Measurements from ENCODE around the gene SCYGR6.
A peak's percentile ranks its signal among the peaks of the same experiment; 100 is the strongest.

The SCYGR6 gene

GRCh38 chr2:227696990-227697679, 27.4 kb downstream of the SCYGR6 start:
- Histone ChIP-seq H3K27ac (no peak overlapping the region), H3K4me1 (peaks cover 0 to 13% (median 10%) of the 10 kb centered on the region in 10 experiments; a peak in 14 of 20 replicates), H4K20me1 (no peaks in the 10 kb centered on the region), H3K4me2 (peak overlapping the region in 3 of 11 experiments; percentile 43 to 62 (median 59); a peak in 5 of 22 replicates), H3K27me3 (no peaks in the 10 kb centered on the region), H3K36me3 (no peaks in the 10 kb centered on the region), H3K9me3 (replicated peaks in 1 of 11) (peaks cover 0 to 1% (median 0%) of the 10 kb centered on the region in 11 experiments; a peak in 1 of 22 replicates), H3K9ac (no peak overlapping the region), H3K4me3 (no peak overlapping the region)
- no peak for TF ChIP-seq Cebpa-rat (IDR thresholded peaks at IDR 0.05)

GRCh38 chr2:227687189-227687588, 37.4 kb downstream of the SCYGR6 start:
- Histone ChIP-seq H3K9me3 (replicated peaks in 1 of 11) (no peaks in the 10 kb centered on the region), H3K4me3 (no peak overlapping the region), H3K4me1 (no peaks in the 10 kb centered on the region), H3K4me2 (no peak overlapping the region), H3K27ac (no peak overlapping the region), H3K27me3 (no peaks in the 10 kb centered on the region), H4K20me1 (no peaks in the 10 kb centered on the region), H3K36me3 (no peaks in the 10 kb centered on the region), H3K9ac (no peak overlapping the region)
- peak in 2 of 11 experiments; percentile 14 to 51; a peak in 2 of 22 replicates for TF ChIP-seq Cebpa-rat (IDR thresholded peaks at IDR 0.05)

GRCh38 chr2:227684258-227684657, 40.3 kb downstream of the SCYGR6 start:
- H3K9ac ChIP-seq: no peak overlapping the region
- no peaks in the 10 kb centered on the region for H3K36me3 ChIP-seq
- no peaks in the 10 kb centered on the region for H4K20me1 ChIP-seq
- no peaks in the 10 kb centered on the region for H3K4me1 ChIP-seq
- H3K4me2 ChIP-seq: no peak overlapping the region
- no peak for TF ChIP-seq Cebpa-rat (IDR thresholded peaks at IDR 0.05)
- no peaks in the 10 kb centered on the region for H3K27me3 ChIP-seq
- H3K9me3 ChIP-seq (replicated peaks in 1 of 11): no peaks in the 10 kb centered on the region
- no peak overlapping the region for H3K27ac ChIP-seq
- no peak overlapping the region for H3K4me3 ChIP-seq

- Histone ChIP-seq H3K4me3 (no peak overlapping the region), H3K9me3 (replicated peaks in 1 of 11) (peaks cover 0 to 5% (median 0%) of the 10 kb centered on the region in 11 experiments; a peak in 2 of 22 replicates), H3K9ac (no peak overlapping the region), H3K27ac (no peak overlapping the region), H3K4me2 (no peak overlapping the region), H4K20me1 (no peaks in the 10 kb centered on the region), H3K36me3 (no peaks in the 10 kb centered on the region), H3K27me3 (no peaks in the 10 kb centered on the region), H3K4me1 (peaks cover 0 to 8% (median 0%) of the 10 kb centered on the region in 10 experiments; a peak in 4 of 20 replicates)
- TF ChIP-seq Cebpa-rat (IDR thresholded peaks at IDR 0.05): no peak
Measured at GRCh38 chr2:227677928-227678327, 46.6 kb downstream of the SCYGR6 start.

GRCh38 chr2:227674485-227674884, 50.1 kb downstream of the SCYGR6 start:
- Histone ChIP-seq H3K36me3 (no peaks in the 10 kb centered on the region), H3K4me1 (peaks cover 0 to 8% (median 0%) of the 10 kb centered on the region in 10 experiments; a peak in 4 of 20 replicates), H3K9ac (no peak overlapping the region), H3K4me3 (no peak overlapping the region), H3K27me3 (no peaks in the 10 kb centered on the region), H3K27ac (no peak overlapping the region), H4K20me1 (no peaks in the 10 kb centered on the region), H3K9me3 (replicated peaks in 1 of 11) (peaks cover 0 to 5% (median 0%) of the 10 kb centered on the region in 11 experiments; a peak in 2 of 22 replicates), H3K4me2 (peak overlapping the region in 1 of 11 experiments; percentile 16; a peak in 2 of 22 replicates)
- TF ChIP-seq Cebpa-rat (IDR thresholded peaks at IDR 0.05): no peak
